Endodermal cell (in vitro differentiated cells): ENCODE results near the gene FKBP9. TPM values are rescaled to one million over a fixed set of nuclear protein-coding genes. Genes with fewer than 3 reads are reported as not detected.
"Not testable (repeated sequence)": the region's sequence is repeated elsewhere in the genome, so short reads cannot be mapped to it uniquely, and the experiment has no call there.

Experiments used
- DNase-seq: peaks from one replicate; pipeline ENCODE4 v3.0.0-alpha.2; 2017
- H3K27ac ChIP-seq: 2 replicates; pipeline ENCODE4 v1.5.1; 2013; ENCODE audit warnings: mild to moderate bottlenecking, low read depth, low read length, moderate library complexity
- H3K27me3 ChIP-seq: 2 replicates; pipeline ENCODE4 v1.6.1; 2013; ENCODE audit warnings: mild to moderate bottlenecking, low read length, moderate library complexity; ENCODE audit not compliant: insufficient read depth, control insufficient read depth, poor library complexity, severe bottlenecking
- H3K36me3 ChIP-seq: 2 replicates; pipeline ENCODE4 v1.7.0; 2013; ENCODE audit warnings: mild to moderate bottlenecking, low read length, moderate library complexity; ENCODE audit not compliant: control insufficient read depth, insufficient read depth
- H3K4me1 ChIP-seq: one replicate; pipeline ENCODE4 v1.7.0; 2013; ENCODE audit warnings: low read length; ENCODE audit not compliant: control insufficient read depth, insufficient read depth
- H3K4me3 ChIP-seq: 2 replicates; pipeline ENCODE4 v1.5.1; 2013; ENCODE audit warnings: mild to moderate bottlenecking, low read length, moderate library complexity
- H3K9ac ChIP-seq: 2 replicates; pipeline ENCODE4 v1.6.1; 2013; ENCODE audit warnings: mild to moderate bottlenecking, low read length, moderate library complexity; ENCODE audit not compliant: poor library complexity, severe bottlenecking; ENCODE audit errors: extremely low read depth
- H3K9me3 ChIP-seq: 2 replicates; pipeline ENCODE4 v1.6.1; 2013; ENCODE audit warnings: mild to moderate bottlenecking, low read length, moderate library complexity; ENCODE audit not compliant: control insufficient read depth
- H3K27ac Mint-ChIP-seq: 2 replicates; pipeline ENCODE4 v1.8.0; 2020; ENCODE audit warnings: mixed read lengths
- H3K27me3 Mint-ChIP-seq: 2 replicates; pipeline ENCODE4 v1.8.0; 2021; ENCODE audit warnings: mild to moderate bottlenecking, mixed read lengths; ENCODE audit not compliant: insufficient read depth
- H3K36me3 Mint-ChIP-seq: 2 replicates; pipeline ENCODE4 v1.8.0; 2020; ENCODE audit warnings: low read depth, mixed read lengths
- H3K4me1 Mint-ChIP-seq: 2 replicates; pipeline ENCODE4 v1.8.0; 2020; ENCODE audit warnings: mixed read lengths
- H3K4me3 Mint-ChIP-seq: 2 replicates; pipeline ENCODE4 v1.8.0; 2020; ENCODE audit warnings: mild to moderate bottlenecking, moderate library complexity, mixed read lengths
- H3K9me3 Mint-ChIP-seq: 2 replicates; pipeline ENCODE4 v1.8.0; 2020; ENCODE audit warnings: mild to moderate bottlenecking, mixed read lengths
- WGBS, 2 experiments: methylation state at CpG; one replicate each; pipeline versions ENCODE4 v1.1.5 to v1.1.7; 2013; ENCODE audit warnings: missing lambda C conversion rate in 2 of 2, mixed read lengths in 1 of 2; ENCODE audit not compliant: insufficient coverage in 1 of 2, insufficient read length in 1 of 2; 5-methylcytosine and 5-hydroxymethylcytosine counted together
- total RNA-seq, 2 donors: library from RNA; stranded (reverse); fragmentation: NEBNext Ultra II Directional in 1 of 2; extraction: Animal tissue kit (Norgen Biotek cat#: 25700) in 1 of 2; gene quantifications; 2 replicates in 1 of 2; 3 replicates in 1 of 2; pipeline ENCODE4 v1.2.1, GENCODE V29; 2021

FKBP9 gene
- total RNA-seq, 2 donors from 2014 or later, result 58.0 to 68.0 TPM

DNA sequence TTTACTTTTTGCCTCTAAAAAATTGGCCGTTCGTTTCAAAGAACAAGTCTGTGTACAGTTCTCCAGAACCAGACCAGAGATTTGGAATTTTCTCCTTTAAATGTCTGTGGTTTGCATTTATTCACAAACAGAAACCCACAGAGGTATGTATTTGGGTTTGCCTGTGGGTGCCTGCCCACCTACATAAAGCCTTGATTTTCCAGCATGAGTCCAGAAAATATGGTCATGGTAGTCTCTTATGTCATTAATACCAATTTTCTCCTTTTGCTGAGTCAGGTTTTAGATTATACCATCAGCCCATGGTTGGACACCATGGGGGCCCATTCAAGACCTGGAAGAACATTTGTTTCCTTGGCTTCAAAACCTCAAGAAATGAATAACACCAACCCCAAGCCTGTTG is 22.7 kb downstream of the FKBP9 start:
- H3K27ac ChIP-seq, H3K9me3 Mint-ChIP-seq: not testable (repeated sequence)

DNA sequence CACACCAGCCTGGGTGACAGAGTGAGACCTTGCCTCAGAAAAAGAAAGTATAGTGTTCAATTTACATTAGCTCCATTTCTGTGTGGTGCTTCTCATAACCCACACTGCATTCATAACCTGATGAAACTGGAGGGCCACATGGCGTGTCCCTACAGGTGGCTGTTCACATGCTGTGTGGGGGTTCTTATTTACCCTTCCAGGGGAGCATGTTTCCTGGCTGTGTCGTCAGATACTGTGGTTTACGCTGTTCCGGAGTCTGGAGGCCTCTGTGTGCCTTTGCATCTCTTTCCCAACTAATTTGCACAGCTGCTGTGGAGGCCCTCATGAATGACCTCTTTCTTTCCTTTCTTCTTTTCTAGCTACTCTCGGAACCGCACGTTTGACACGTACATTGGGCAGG is 30.9 kb downstream of the FKBP9 start:
- not testable (repeated sequence) for H3K27ac ChIP-seq, H3K27me3 Mint-ChIP-seq, H3K4me1 Mint-ChIP-seq, H3K36me3 ChIP-seq, H3K9me3 ChIP-seq, H3K27ac Mint-ChIP-seq, H3K4me1 ChIP-seq, H3K9ac ChIP-seq, H3K27me3 ChIP-seq, H3K4me3 Mint-ChIP-seq, H3K4me3 ChIP-seq, DNase-seq, H3K9me3 Mint-ChIP-seq
- 92% methylated on average over 8 of the region's 8 CpGs; no CpG with 5 or more reads in 1 of the 2 experiments for WGBS, 2 experiments
- peaks cover 15% of the 10 kb centered on the region for H3K36me3 Mint-ChIP-seq

More for the DNA sequence above, 22.7 kb downstream of the FKBP9 start:
- not testable (repeated sequence) for DNase-seq, H3K27me3 ChIP-seq, H3K9me3 ChIP-seq, H3K4me1 ChIP-seq, H3K4me1 Mint-ChIP-seq, H3K27me3 Mint-ChIP-seq, H3K9ac ChIP-seq, H3K27ac Mint-ChIP-seq, H3K36me3 ChIP-seq, H3K4me3 Mint-ChIP-seq, H3K4me3 ChIP-seq
- WGBS, 2 experiments, result no CpG with 5 or more reads among the region's 2 CpGs
- peaks cover 25% of the 10 kb centered on the region for H3K36me3 Mint-ChIP-seq

GRCh38 chr7:32991068-32991585 is 33.9 kb downstream of the FKBP9 start:
- H3K27ac ChIP-seq, DNase-seq, H3K36me3 ChIP-seq, H3K4me3 ChIP-seq, H3K9ac ChIP-seq, H3K9me3 ChIP-seq, H3K27me3 Mint-ChIP-seq, H3K9me3 Mint-ChIP-seq, H3K27ac Mint-ChIP-seq, H3K36me3 Mint-ChIP-seq, H3K4me1 Mint-ChIP-seq, H3K27me3 ChIP-seq, H3K4me1 ChIP-seq, H3K4me3 Mint-ChIP-seq: not testable (repeated sequence)
- WGBS, 2 experiments, result 92% methylated on average over 3 of the region's 5 CpGs; no CpG with 5 or more reads in 1 of the 2 experiments

- H3K27me3 ChIP-seq, DNase-seq, H3K27me3 Mint-ChIP-seq, H3K36me3 ChIP-seq, H3K36me3 Mint-ChIP-seq, H3K4me3 Mint-ChIP-seq, H3K9ac ChIP-seq, H3K9me3 ChIP-seq, H3K27ac ChIP-seq, H3K4me1 Mint-ChIP-seq, H3K27ac Mint-ChIP-seq, H3K4me3 ChIP-seq, H3K9me3 Mint-ChIP-seq, H3K4me1 ChIP-seq: not testable (repeated sequence)
- 98% methylated on average over 5 of the region's 9 CpGs; no CpG with 5 or more reads in 1 of the 2 experiments for WGBS, 2 experiments
These were observed 34.9 kb downstream of the FKBP9 start for GRCh38 chr7:32991975-32992700.

DNA sequence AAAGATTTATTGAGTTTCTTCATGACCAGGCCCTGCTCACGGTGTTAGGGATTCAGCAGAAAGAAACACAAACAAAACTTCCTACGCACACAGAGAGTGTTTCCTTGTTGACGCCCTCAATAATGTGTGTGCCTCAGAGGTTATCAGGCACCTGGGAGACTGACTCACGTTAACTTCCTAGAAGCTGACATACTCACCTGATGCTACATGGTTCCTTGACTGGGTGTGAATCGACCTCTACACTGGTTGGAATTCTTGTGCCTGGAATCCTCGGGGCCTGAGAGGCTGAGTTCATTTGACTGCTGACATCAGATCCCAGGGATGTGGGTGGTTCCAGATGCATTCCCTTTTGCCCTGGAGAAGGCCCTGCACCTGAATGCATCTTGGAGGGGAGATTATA is 35.5 kb downstream of the FKBP9 start:
- WGBS, 2 experiments, result 80 to 92% methylated on average over 1 to 5 of the region's 6 CpGs
- H3K27ac Mint-ChIP-seq, H3K27me3 ChIP-seq: not testable (repeated sequence)

DNA sequence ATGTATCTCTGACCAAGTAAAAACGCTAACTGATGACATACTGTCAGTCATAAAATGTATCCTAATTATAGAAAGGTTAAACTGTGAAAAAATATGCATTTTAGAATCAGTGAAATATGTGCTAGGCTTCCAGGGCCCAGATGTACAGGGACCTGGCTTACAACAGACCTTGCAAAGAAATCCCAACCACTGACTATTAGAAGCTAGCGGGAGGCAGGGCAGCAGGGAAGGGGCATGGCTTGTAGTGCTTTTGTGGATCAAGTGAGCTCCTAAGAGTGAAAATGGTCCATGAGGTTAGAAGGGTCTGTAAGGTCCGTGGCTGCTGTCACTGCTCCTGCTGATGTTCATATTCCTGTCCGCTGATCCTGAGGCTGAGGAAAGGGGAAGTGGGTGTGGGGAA is 40.7 kb downstream of the FKBP9 start:
- 77 to 80% methylated on average over 1 to 3 of the region's 4 CpGs for WGBS, 2 experiments
- H3K9ac ChIP-seq, H3K27ac Mint-ChIP-seq, H3K27me3 Mint-ChIP-seq, H3K9me3 Mint-ChIP-seq, H3K4me3 Mint-ChIP-seq, DNase-seq, H3K36me3 Mint-ChIP-seq, H3K4me3 ChIP-seq, H3K36me3 ChIP-seq, H3K4me1 ChIP-seq, H3K9me3 ChIP-seq, H3K27me3 ChIP-seq: not testable (repeated sequence)
- peaks cover 14% of the 10 kb centered on the region for H3K4me1 Mint-ChIP-seq
- peak overlapping the region; percentile 84 for H3K27ac ChIP-seq

More for the DNA sequence above, 35.5 kb downstream of the FKBP9 start:
- not testable (repeated sequence) for H3K4me1 Mint-ChIP-seq, H3K27ac ChIP-seq, H3K36me3 Mint-ChIP-seq, H3K4me3 ChIP-seq, H3K27me3 Mint-ChIP-seq, H3K9me3 Mint-ChIP-seq, H3K4me1 ChIP-seq, H3K9ac ChIP-seq, H3K4me3 Mint-ChIP-seq, H3K36me3 ChIP-seq, H3K9me3 ChIP-seq, DNase-seq
